ENCODE measurements around the gene DUSP14. TPM values are rescaled to one million over a fixed set of nuclear protein-coding genes. Genes with fewer than 3 reads are reported as not detected.

The DUSP14 gene
- total and polyA plus RNA-seq, 2 of the 13 experiments (the other 11 are each of a cell fraction or from before 2014, with no cell fraction given) = 33.5 to 39.8 TPM

DNA sequence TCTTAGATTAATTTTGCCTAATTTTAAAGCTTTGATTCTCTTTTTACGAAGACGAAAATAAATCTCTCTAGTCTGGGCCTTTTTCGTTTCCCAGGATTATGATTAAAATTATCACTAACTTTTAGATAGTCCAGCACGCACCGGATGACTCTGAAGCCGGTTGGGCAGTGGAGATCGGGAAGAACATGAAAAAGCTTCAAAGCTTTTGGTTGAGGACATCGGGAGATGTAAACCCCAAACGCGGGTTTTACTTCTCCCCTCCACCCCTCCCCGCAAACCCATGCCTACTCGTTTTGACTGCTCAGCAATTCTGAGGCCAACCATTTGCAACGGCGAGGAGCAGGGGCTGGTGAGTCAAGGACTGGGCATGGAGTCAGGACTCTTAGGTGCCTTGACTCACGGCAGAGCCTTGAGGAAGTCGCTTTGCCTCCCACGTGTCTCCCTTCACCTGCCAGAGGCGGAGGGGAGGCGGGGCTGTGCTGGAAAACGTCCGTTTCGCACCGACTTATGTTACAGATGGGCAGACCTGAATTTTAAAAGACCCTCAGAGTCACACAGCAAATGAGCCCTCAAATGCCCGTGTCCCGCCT lies 989 bp upstream of the DUSP14 start (continued):
- TF ChIP-seq FOSL2 (CRISPR knock-in tag; IDR thresholded peaks at IDR 0.05) (peak; percentile 62; the same call in 1 of the 2 replicates), NFIB (CRISPR knock-in tag; IDR thresholded peaks at IDR 0.05; ENCODE audit: borderline replicate concordance) (no peak), POLR2G (IDR thresholded peaks at IDR 0.05; ENCODE audit: low read depth, low read length) (peak; percentile 38; the same call in 1 of the 2 replicates), ZZZ3 (CRISPR knock-in tag; IDR thresholded peaks at IDR 0.05; ENCODE audit: borderline replicate concordance) (no peak), MAF1 (CRISPR knock-in tag; IDR thresholded peaks at IDR 0.05; ENCODE audit: borderline replicate concordance) (0 out of 2 replicates have a peak, but pooled peaks have one; percentile 11), ZNF772 (CRISPR knock-in tag; IDR thresholded peaks at IDR 0.05) (no peak), POGZ (CRISPR knock-in tag; IDR thresholded peaks at IDR 0.05) (peak; percentile 44; the same call in 1 of the 2 replicates), ZNF605 (CRISPR knock-in tag; IDR thresholded peaks at IDR 0.05) (0 out of 2 replicates have a peak, but pooled peaks have one; percentile 56), PHF5A (CRISPR knock-in tag; IDR thresholded peaks at IDR 0.05; ENCODE audit: low read depth, unreplicated experiment) (no peak), PPARG (CRISPR knock-in tag; conservative IDR thresholded peaks at IDR 0.05) (no peak)
- TF ChIP-seq, protein P1, sequence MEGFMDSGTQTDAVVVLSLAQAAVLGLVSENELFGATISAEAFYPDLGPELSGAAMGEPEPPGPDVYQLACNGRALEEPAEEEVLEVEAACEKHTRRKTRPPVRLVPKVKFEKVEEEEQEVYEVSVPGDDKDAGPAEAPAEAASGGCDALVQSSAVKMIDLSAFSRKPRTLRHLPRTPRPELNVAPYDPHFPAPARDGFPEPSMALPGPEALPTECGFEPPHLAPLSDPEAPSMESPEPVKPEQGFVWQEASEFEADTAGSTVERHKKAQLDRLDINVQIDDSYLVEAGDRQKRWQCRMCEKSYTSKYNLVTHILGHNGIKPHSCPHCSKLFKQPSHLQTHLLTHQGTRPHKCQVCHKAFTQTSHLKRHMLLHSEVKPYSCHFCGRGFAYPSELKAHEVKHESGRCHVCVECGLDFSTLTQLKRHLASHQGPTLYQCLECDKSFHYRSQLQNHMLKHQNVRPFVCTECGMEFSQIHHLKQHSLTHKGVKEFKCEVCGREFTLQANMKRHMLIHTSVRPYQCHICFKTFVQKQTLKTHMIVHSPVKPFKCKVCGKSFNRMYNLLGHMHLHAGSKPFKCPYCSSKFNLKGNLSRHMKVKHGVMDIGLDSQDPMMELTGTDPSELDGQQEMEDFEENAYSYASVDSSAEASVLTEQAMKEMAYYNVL (CRISPR knock-in tag; IDR thresholded peaks at IDR 0.05; ENCODE audit: borderline replicate concordance) = peak; percentile 57; the same call in 1 of the 2 replicates
- TF ChIP-seq, protein P2, sequence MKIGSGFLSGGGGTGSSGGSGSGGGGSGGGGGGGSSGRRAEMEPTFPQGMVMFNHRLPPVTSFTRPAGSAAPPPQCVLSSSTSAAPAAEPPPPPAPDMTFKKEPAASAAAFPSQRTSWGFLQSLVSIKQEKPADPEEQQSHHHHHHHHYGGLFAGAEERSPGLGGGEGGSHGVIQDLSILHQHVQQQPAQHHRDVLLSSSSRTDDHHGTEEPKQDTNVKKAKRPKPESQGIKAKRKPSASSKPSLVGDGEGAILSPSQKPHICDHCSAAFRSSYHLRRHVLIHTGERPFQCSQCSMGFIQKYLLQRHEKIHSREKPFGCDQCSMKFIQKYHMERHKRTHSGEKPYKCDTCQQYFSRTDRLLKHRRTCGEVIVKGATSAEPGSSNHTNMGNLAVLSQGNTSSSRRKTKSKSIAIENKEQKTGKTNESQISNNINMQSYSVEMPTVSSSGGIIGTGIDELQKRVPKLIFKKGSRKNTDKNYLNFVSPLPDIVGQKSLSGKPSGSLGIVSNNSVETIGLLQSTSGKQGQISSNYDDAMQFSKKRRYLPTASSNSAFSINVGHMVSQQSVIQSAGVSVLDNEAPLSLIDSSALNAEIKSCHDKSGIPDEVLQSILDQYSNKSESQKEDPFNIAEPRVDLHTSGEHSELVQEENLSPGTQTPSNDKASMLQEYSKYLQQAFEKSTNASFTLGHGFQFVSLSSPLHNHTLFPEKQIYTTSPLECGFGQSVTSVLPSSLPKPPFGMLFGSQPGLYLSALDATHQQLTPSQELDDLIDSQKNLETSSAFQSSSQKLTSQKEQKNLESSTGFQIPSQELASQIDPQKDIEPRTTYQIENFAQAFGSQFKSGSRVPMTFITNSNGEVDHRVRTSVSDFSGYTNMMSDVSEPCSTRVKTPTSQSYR (CRISPR knock-in tag; IDR thresholded peaks at IDR 0.05; ENCODE audit: borderline replicate concordance) = no peak
- TF ChIP-seq, protein P3, sequence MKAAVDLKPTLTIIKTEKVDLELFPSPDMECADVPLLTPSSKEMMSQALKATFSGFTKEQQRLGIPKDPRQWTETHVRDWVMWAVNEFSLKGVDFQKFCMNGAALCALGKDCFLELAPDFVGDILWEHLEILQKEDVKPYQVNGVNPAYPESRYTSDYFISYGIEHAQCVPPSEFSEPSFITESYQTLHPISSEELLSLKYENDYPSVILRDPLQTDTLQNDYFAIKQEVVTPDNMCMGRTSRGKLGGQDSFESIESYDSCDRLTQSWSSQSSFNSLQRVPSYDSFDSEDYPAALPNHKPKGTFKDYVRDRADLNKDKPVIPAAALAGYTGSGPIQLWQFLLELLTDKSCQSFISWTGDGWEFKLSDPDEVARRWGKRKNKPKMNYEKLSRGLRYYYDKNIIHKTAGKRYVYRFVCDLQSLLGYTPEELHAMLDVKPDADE (CRISPR knock-in tag; IDR thresholded peaks at IDR 0.05) = peak; percentile 40; the same call in 1 of the 2 replicates

Data from HepG2 (cell line).